SK-N-SH treated with all-trans-retinoic acid at 6 μM for 48 hours (cell line): ENCODE measurements around the gene TRPV5.

ENCODE experiments used
- ATAC-seq: fragments of 200-7000 bp; cut with Tn5 transposase; 3 replicates; pipeline ENCODE4 v1.9.1; 2020; ENCODE audit warnings: mild to moderate bottlenecking, moderate library complexity
- CSDC2 ChIP-seq: fragments of 250-450 bp; sonication (Bioruptor Pico); IDR thresholded peaks from 2 replicates; pipeline ENCODE4 v1.5.0; 2020; ENCODE audit warnings: mild to moderate bottlenecking, moderate library complexity
- ESRRG ChIP-seq: fragments of 250-450 bp; sonication (Bioruptor Pico); IDR thresholded peaks from 2 replicates; pipeline ENCODE4 v1.6.1; 2021; ENCODE audit warnings: mild to moderate bottlenecking
- TCF4 ChIP-seq: fragments of 250-450 bp; sonication (Bioruptor Pico); IDR thresholded peaks from 2 replicates; pipeline ENCODE4 v1.8.0; 2021; ENCODE audit warnings: mild to moderate bottlenecking, moderate library complexity, borderline replicate concordance
- ZFP3 ChIP-seq: fragments of 250-450 bp; sonication (Bioruptor Pico); IDR thresholded peaks from 2 replicates; pipeline ENCODE4 v1.5.0; 2020; ENCODE audit warnings: mild to moderate bottlenecking, moderate library complexity
- TF ChIP-seq, protein P1 (sequence below): fragments of 250-450 bp; sonication (Bioruptor Pico); IDR thresholded peaks from 2 replicates; pipeline ENCODE4 v1.5.0; 2020; ENCODE audit warnings: mild to moderate bottlenecking, moderate library complexity
- TF ChIP-seq, protein P2 (sequence below): fragments of 250-450 bp; sonication (Bioruptor Pico); IDR thresholded peaks from 2 replicates; pipeline ENCODE4 v1.8.0; 2020; ENCODE audit warnings: mild to moderate bottlenecking, moderate library complexity, borderline replicate concordance
- TF ChIP-seq, protein P3 (sequence below): fragments of 250-450 bp; sonication (Bioruptor Pico); IDR thresholded peaks from 2 replicates; pipeline ENCODE4 v1.8.0; 2021; ENCODE audit warnings: low read depth, mild to moderate bottlenecking, moderate library complexity, borderline replicate concordance
- TF ChIP-seq, protein P4 (sequence below): fragments of 250-450 bp; sonication (Bioruptor Pico); IDR thresholded peaks from 2 replicates; pipeline ENCODE4 v1.5.1; 2021; ENCODE audit warnings: mild to moderate bottlenecking, moderate library complexity
- TF ChIP-seq, protein P5 (sequence below): fragments of 250-450 bp; sonication (Bioruptor Pico); IDR thresholded peaks from 2 replicates; pipeline ENCODE4 v1.5.1; 2020; ENCODE audit warnings: low read depth, mild to moderate bottlenecking, moderate library complexity

The TRPV5 gene

DNA sequence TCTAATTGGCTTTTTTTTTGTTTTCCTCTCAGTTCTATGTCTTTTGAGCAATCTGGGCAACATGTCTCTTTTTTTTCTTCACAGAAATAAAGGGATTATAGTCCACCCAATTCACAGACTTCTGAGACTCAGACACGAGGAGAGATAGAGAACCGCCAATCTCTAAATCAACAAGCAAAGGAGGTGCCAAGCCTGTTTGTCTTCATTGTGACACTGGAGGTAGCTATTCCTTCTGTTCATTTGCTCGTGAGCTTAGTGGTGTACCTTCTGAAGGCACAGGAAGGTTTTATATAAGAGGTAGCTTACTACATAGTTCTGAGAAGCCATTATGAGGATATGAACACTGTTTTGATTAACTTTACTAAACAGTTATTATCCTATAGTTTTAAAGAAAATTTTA lies 72.6 kb downstream of the TRPV5 start:
- no peak for ATAC-seq
- TF ChIP-seq TCF4 (CRISPR knock-in tag) = no peak
- TF ChIP-seq, protein P1, sequence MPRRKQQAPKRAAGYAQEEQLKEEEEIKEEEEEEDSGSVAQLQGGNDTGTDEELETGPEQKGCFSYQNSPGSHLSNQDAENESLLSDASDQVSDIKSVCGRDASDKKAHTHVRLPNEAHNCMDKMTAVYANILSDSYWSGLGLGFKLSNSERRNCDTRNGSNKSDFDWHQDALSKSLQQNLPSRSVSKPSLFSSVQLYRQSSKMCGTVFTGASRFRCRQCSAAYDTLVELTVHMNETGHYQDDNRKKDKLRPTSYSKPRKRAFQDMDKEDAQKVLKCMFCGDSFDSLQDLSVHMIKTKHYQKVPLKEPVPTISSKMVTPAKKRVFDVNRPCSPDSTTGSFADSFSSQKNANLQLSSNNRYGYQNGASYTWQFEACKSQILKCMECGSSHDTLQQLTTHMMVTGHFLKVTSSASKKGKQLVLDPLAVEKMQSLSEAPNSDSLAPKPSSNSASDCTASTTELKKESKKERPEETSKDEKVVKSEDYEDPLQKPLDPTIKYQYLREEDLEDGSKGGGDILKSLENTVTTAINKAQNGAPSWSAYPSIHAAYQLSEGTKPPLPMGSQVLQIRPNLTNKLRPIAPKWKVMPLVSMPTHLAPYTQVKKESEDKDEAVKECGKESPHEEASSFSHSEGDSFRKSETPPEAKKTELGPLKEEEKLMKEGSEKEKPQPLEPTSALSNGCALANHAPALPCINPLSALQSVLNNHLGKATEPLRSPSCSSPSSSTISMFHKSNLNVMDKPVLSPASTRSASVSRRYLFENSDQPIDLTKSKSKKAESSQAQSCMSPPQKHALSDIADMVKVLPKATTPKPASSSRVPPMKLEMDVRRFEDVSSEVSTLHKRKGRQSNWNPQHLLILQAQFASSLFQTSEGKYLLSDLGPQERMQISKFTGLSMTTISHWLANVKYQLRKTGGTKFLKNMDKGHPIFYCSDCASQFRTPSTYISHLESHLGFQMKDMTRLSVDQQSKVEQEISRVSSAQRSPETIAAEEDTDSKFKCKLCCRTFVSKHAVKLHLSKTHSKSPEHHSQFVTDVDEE (CRISPR knock-in tag) = no peak
- TF ChIP-seq, protein P2, sequence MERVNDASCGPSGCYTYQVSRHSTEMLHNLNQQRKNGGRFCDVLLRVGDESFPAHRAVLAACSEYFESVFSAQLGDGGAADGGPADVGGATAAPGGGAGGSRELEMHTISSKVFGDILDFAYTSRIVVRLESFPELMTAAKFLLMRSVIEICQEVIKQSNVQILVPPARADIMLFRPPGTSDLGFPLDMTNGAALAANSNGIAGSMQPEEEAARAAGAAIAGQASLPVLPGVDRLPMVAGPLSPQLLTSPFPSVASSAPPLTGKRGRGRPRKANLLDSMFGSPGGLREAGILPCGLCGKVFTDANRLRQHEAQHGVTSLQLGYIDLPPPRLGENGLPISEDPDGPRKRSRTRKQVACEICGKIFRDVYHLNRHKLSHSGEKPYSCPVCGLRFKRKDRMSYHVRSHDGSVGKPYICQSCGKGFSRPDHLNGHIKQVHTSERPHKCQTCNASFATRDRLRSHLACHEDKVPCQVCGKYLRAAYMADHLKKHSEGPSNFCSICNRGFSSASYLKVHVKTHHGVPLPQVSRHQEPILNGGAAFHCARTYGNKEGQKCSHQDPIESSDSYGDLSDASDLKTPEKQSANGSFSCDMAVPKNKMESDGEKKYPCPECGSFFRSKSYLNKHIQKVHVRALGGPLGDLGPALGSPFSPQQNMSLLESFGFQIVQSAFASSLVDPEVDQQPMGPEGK (CRISPR knock-in tag) = no peak

DNA sequence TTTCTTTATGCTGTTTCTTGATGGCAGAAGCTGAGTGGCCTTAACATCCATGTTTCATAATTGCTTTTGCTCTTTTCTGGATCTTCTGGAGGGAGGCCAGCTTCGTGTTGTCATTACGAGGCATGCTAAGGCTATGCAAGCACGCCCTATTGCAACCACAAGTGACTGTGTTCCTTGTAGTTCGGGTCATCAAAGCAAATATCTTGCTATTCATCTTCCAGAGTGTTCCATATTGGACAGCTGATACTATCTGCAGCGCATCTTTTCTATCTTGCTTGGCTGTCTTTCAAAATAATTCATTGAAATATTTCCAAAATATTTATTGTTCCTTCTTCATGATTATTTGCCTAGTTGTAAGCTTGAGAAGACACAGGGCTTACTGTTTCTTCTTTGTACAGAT lies 73.7 kb downstream of the TRPV5 start:
- TF ChIP-seq, protein P3, sequence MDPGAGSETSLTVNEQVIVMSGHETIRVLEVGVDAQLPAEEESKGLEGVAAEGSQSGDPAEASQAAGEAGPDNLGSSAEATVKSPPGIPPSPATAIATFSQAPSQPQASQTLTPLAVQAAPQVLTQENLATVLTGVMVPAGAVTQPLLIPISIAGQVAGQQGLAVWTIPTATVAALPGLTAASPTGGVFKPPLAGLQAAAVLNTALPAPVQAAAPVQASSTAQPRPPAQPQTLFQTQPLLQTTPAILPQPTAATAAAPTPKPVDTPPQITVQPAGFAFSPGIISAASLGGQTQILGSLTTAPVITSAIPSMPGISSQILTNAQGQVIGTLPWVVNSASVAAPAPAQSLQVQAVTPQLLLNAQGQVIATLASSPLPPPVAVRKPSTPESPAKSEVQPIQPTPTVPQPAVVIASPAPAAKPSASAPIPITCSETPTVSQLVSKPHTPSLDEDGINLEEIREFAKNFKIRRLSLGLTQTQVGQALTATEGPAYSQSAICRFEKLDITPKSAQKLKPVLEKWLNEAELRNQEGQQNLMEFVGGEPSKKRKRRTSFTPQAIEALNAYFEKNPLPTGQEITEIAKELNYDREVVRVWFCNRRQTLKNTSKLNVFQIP (CRISPR knock-in tag) = no peak
- no peak for TF ChIP-seq CSDC2 (CRISPR knock-in tag)
- TF ChIP-seq, all 23 proteins: peak for 0
- no peak for ATAC-seq

DNA sequence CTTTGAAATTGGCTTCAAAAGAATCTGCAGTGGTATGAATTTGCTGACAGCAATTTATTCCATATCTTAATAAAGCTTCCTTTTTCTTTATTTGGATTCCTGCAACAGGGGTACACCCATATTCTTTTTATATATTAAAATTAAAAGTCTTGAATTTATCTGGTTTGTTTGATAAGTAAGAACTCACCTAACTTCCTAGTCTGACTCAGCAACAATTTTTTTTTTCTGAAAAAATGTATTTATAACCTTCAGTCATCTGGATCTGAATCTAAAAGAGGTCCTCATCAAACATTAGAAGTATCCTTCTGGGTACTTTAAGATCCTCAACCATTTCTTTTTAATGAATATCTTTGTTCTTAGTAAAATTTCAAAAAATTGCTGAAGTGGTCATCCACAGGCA lies 74.1 kb downstream of the TRPV5 start:
- TF ChIP-seq TCF4 (CRISPR knock-in tag) (no peak), ZFP3 (no peak), ESRRG (CRISPR knock-in tag) (no peak)
- TF ChIP-seq, protein P4, sequence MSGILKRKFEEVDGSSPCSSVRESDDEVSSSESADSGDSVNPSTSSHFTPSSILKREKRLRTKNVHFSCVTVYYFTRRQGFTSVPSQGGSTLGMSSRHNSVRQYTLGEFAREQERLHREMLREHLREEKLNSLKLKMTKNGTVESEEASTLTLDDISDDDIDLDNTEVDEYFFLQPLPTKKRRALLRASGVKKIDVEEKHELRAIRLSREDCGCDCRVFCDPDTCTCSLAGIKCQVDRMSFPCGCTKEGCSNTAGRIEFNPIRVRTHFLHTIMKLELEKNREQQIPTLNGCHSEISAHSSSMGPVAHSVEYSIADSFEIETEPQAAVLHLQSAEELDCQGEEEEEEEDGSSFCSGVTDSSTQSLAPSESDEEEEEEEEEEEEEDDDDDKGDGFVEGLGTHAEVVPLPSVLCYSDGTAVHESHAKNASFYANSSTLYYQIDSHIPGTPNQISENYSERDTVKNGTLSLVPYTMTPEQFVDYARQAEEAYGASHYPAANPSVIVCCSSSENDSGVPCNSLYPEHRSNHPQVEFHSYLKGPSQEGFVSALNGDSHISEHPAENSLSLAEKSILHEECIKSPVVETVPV (CRISPR knock-in tag) = no peak
- TF ChIP-seq, protein P1 (CRISPR knock-in tag) = no peak
- TF ChIP-seq, protein P5, sequence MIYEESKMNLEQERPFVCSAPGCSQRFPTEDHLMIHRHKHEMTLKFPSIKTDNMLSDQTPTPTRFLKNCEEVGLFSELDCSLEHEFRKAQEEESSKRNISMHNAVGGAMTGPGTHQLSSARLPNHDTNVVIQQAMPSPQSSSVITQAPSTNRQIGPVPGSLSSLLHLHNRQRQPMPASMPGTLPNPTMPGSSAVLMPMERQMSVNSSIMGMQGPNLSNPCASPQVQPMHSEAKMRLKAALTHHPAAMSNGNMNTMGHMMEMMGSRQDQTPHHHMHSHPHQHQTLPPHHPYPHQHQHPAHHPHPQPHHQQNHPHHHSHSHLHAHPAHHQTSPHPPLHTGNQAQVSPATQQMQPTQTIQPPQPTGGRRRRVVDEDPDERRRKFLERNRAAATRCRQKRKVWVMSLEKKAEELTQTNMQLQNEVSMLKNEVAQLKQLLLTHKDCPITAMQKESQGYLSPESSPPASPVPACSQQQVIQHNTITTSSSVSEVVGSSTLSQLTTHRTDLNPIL (CRISPR knock-in tag) = no peak
- no peak for ATAC-seq
